CD14-positive monocyte (primary cell): ENCODE data around the gene SMARCA4. TPM values are rescaled to one million over a fixed set of nuclear protein-coding genes. Genes with fewer than 3 reads are reported as not detected.

Experiments
- DNase-seq, 3 donors: peaks; one replicate each; pipeline ENCODE4 v3.0.0-alpha.2; 2011 to 2022
- H2AFZ ChIP-seq: 2 replicates; pipeline ENCODE4 v1.6.0; 2012; ENCODE audit warnings: mild to moderate bottlenecking, low read depth, low read length, inconsistent platforms; ENCODE audit not compliant: insufficient read depth, poor library complexity, severe bottlenecking
- H3K27ac ChIP-seq, 2 donors: 1 replicate in 1 of 2; 2 replicates in 1 of 2; pipeline ENCODE4 v1.5.1; 2012 to 2013; ENCODE audit warnings: low read length in 2 of 2, control low read depth in 1 of 2, inconsistent platforms in 1 of 2, low read depth in 1 of 2, mild to moderate bottlenecking in 1 of 2
- H3K27me3 ChIP-seq, 2 donors: one replicate each; pipeline versions ENCODE4 v1.6.0 to v1.6.1; 2011 to 2013; ENCODE audit warnings: low read length in 2 of 2; ENCODE audit not compliant: control insufficient read depth in 2 of 2, insufficient read depth in 2 of 2
- H3K36me3 ChIP-seq, 2 donors: replicated peaks in 1 of 2; 1 replicate in 1 of 2; 2 replicates in 1 of 2; pipeline versions ENCODE4 v1.5.1 to v1.6.1; 2012 to 2013; ENCODE audit warnings: low read length in 2 of 2, control low read depth in 1 of 2, inconsistent platforms in 1 of 2, mild to moderate bottlenecking in 1 of 2; ENCODE audit not compliant: insufficient read depth in 2 of 2, control insufficient read depth in 1 of 2
- H3K4me1 ChIP-seq, 2 donors: 1 replicate in 1 of 2; 2 replicates in 1 of 2; pipeline versions ENCODE4 v1.5.1 to v1.6.1; 2012 to 2013; ENCODE audit warnings: low read length in 2 of 2, control low read depth in 1 of 2, inconsistent platforms in 1 of 2, mild to moderate bottlenecking in 1 of 2, moderate library complexity in 1 of 2; ENCODE audit not compliant: insufficient read depth in 2 of 2, control insufficient read depth in 1 of 2
- H3K4me2 ChIP-seq: replicated peaks from 2 replicates; pipeline ENCODE3; 2012; ENCODE audit warnings: low read length, moderate library complexity, mild to moderate bottlenecking; ENCODE audit not compliant: poor library complexity, severe bottlenecking; ENCODE audit errors: extremely low read depth
- H3K4me3 ChIP-seq, 3 experiments: fragments of 200-600 bp in 1 of 3; sonication (generic) in 1 of 3; replicated peaks in 1 of 3; 1 replicate in 2 of 3; 2 replicates in 1 of 3; pipeline ENCODE4 v1.5.1; 2011 to 2013; ENCODE audit warnings: low read length in 3 of 3, mild to moderate bottlenecking in 3 of 3, control low read depth in 2 of 3, low read depth in 2 of 3, inconsistent platforms in 1 of 3, moderate library complexity in 1 of 3
- H3K79me2 ChIP-seq: 2 replicates; pipeline ENCODE4 v1.6.0; 2012; ENCODE audit warnings: mild to moderate bottlenecking, control low read depth, inconsistent platforms, low read length, moderate library complexity; ENCODE audit not compliant: insufficient read depth
- H3K9ac ChIP-seq: 2 replicates; pipeline ENCODE4 v1.6.0; 2017; ENCODE audit warnings: low read length, mild to moderate bottlenecking; ENCODE audit not compliant: insufficient read depth, poor library complexity, severe bottlenecking
- H3K9me3 ChIP-seq, 2 donors: replicated peaks in 1 of 2; 1 replicate in 1 of 2; 2 replicates in 1 of 2; pipeline versions ENCODE4 v1.5.1 to v1.6.1; 2012 to 2013; ENCODE audit warnings: low read length in 2 of 2, control low read depth in 1 of 2; ENCODE audit not compliant: control insufficient read depth in 1 of 2, insufficient read depth in 1 of 2
- H4K20me1 ChIP-seq: 2 replicates; pipeline ENCODE4 v1.6.0; 2012; ENCODE audit warnings: mild to moderate bottlenecking, low read length, control low read depth, moderate library complexity; ENCODE audit not compliant: insufficient read depth
- H3K27ac Mint-ChIP-seq, 7 donors: one replicate each; pipeline ENCODE4 v1.8.0; 2020; ENCODE audit warnings: mild to moderate bottlenecking in 7 of 7, mixed read lengths in 7 of 7, moderate library complexity in 6 of 7, inconsistent platforms in 2 of 7
- H3K27me3 Mint-ChIP-seq, 3 donors: one replicate each; pipeline ENCODE4 v1.8.0; 2021 to 2022; ENCODE audit warnings: low read depth in 3 of 3, mild to moderate bottlenecking in 3 of 3, mixed read lengths in 3 of 3, moderate library complexity in 3 of 3, inconsistent platforms in 1 of 3
- H3K36me3 Mint-ChIP-seq, 2 donors: one replicate each; pipeline ENCODE4 v1.8.0; 2020; ENCODE audit warnings: mixed read lengths in 2 of 2, inconsistent platforms in 1 of 2, mild to moderate bottlenecking in 1 of 2
- H3K4me1 Mint-ChIP-seq: one replicate; pipeline ENCODE4 v1.8.0; 2020; ENCODE audit warnings: mild to moderate bottlenecking, mixed read lengths
- H3K4me3 Mint-ChIP-seq, 2 donors: one replicate each; pipeline ENCODE4 v1.8.0; 2020; ENCODE audit warnings: mild to moderate bottlenecking in 2 of 2, mixed read lengths in 2 of 2, moderate library complexity in 1 of 2
- H3K9me3 Mint-ChIP-seq, 7 donors: one replicate each; pipeline ENCODE4 v1.8.0; 2020 to 2022; ENCODE audit warnings: mixed read lengths in 7 of 7, mild to moderate bottlenecking in 6 of 7, moderate library complexity in 6 of 7, inconsistent platforms in 2 of 7
- WGBS: methylation state at CpG from one replicate; pipeline ENCODE4 v1.1.5; 2013; ENCODE audit warnings: missing lambda C conversion rate; ENCODE audit not compliant: insufficient coverage; 5-methylcytosine and 5-hydroxymethylcytosine counted together
- intact Hi-C, 2 donors: fragments of 100-400 bp; cut with micrococcal nuclease; formaldehyde crosslinking; loops; one replicate each; pipeline versions ENCODE4 v1.15.0 to v1.15.1; 2023
- polyA plus RNA-seq, 3 donors: library from polyadenylated mRNA; depleted of rRNA in 1 of 3; unstranded in 2 of 3; stranded (reverse) in 1 of 3; fragments of 300-500 nt in 2 of 3; fragments of >200 nt in 1 of 3; fragmentation: Illumina TruSeq in 2 of 3; gene quantifications; 1 replicate in 2 of 3; 2 replicates in 1 of 3; pipeline ENCODE4 v1.2.3, GENCODE V29; 2012 to 2021
- TF ChIP-seq, protein P1 (sequence below): fragments of 200-600 bp; IDR thresholded peaks from one replicate; pipeline ENCODE4 v1.8.0; 2022; ENCODE audit warnings: antibody characterized with exemption, mild to moderate bottlenecking

The SMARCA4 gene
- polyA plus RNA-seq, 3 donors: 5.1 to 53.3 (median 7.0) TPM

DNA sequence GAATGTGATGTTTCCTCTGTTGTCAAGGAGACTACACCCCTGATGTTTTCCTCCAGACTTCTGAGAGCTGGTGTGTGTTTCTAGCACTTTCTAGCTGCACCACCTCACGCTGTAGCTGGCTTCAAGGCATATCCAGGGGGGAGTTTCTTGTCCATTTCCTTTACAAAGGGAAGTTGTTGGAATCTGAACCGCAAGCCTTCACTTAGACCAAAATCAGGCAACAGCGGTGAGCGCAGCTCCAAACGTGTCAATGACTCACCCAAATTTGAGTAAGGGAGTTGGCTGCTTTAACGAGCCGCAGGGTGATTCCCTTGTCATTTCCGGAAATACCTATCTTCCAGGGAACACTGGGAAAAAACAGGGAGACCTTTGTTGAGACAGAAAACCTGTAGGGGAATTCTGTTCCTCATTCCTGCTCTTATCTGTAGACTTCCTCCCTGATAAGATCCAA lies 130.9 kb downstream of the SMARCA4 start:
- TF ChIP-seq, protein P1, sequence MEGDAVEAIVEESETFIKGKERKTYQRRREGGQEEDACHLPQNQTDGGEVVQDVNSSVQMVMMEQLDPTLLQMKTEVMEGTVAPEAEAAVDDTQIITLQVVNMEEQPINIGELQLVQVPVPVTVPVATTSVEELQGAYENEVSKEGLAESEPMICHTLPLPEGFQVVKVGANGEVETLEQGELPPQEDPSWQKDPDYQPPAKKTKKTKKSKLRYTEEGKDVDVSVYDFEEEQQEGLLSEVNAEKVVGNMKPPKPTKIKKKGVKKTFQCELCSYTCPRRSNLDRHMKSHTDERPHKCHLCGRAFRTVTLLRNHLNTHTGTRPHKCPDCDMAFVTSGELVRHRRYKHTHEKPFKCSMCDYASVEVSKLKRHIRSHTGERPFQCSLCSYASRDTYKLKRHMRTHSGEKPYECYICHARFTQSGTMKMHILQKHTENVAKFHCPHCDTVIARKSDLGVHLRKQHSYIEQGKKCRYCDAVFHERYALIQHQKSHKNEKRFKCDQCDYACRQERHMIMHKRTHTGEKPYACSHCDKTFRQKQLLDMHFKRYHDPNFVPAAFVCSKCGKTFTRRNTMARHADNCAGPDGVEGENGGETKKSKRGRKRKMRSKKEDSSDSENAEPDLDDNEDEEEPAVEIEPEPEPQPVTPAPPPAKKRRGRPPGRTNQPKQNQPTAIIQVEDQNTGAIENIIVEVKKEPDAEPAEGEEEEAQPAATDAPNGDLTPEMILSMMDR: no peak
- H3K27me3 ChIP-seq: peaks cover 0 to 10% of the 10 kb centered on the region in 2 donors
- Mint-ChIP-seq H3K36me3 (peaks cover 1 to 20% of the 10 kb centered on the region in 2 donors), H3K27ac (peak overlapping the region; percentile 99 to 100 (median 100)), H3K4me3 (peak overlapping the region; percentile 80 to 82), H3K9me3 (peaks cover 0 to 4% (median 3%) of the 10 kb centered on the region in 7 donors), H3K4me1 (peaks cover 67% of the 10 kb centered on the region), H3K27me3 (peaks cover 1 to 8% (median 5%) of the 10 kb centered on the region in 3 donors)
- no peaks in the 10 kb centered on the region for H3K9me3 ChIP-seq
- peak; percentile 90 to 97 (median 94) for DNase-seq
- H3K79me2 ChIP-seq: peaks cover 30% of the 10 kb centered on the region
- WGBS: no CpG with 5 or more reads among the region's 8 CpGs
- peak overlapping the region; percentile 97 to 99 for H3K27ac ChIP-seq
- H3K4me2 ChIP-seq: peak overlapping the region; percentile 84
- H2AFZ ChIP-seq: no peak overlapping the region
- intact Hi-C loops: no loop called here
- H3K36me3 ChIP-seq: no peaks in the 10 kb centered on the region
- H3K4me3 ChIP-seq: peak overlapping the region in 2 of 3 experiments; percentile 81 to 84
- H3K4me1 ChIP-seq: peaks cover 80 to 81% of the 10 kb centered on the region in 2 donors
- peaks cover 10% of the 10 kb centered on the region for H4K20me1 ChIP-seq
- peak overlapping the region; percentile 88 for H3K9ac ChIP-seq

DNA sequence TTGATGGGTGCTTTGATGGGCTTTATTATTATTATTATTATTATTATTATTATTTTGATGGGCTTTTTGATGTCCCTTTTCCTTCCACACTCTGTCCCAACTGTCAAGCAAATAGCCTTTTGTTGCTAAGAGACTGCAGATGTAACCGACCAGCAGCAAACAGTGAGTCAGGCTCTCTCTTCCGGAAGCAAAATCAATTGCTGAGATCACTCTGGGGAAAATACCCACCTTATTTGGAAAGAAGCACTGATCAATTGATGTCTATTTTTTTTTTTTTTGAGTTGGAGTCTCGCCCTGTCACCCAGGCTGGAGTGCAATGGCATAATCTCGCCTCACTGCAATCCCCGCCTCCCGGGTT lies 131.3 kb downstream of the SMARCA4 start:
- 67% methylated on average over 5 of the region's 6 CpGs for WGBS
- Mint-ChIP-seq H3K9me3 (peaks cover 0 to 4% (median 3%) of the 10 kb centered on the region in 7 donors), H3K27ac (peak overlapping the region; percentile 99 to 100 (median 100)), H3K4me1 (peaks cover 68% of the 10 kb centered on the region), H3K4me3 (peak overlapping the region; percentile 21 to 64), H3K27me3 (peaks cover 1 to 8% (median 5%) of the 10 kb centered on the region in 3 donors), H3K36me3 (peaks cover 1 to 21% of the 10 kb centered on the region in 2 donors)
- Histone ChIP-seq H3K36me3 (no peaks in the 10 kb centered on the region), H3K4me2 (peak overlapping the region; percentile 84), H4K20me1 (peaks cover 10% of the 10 kb centered on the region), H3K27ac (peak overlapping the region; percentile 97 to 99), H3K9me3 (no peaks in the 10 kb centered on the region), H3K27me3 (peaks cover 0 to 10% of the 10 kb centered on the region in 2 donors), H3K4me1 (peaks cover 83 to 85% of the 10 kb centered on the region in 2 donors), H3K9ac (peak overlapping the region; percentile 88), H2AFZ (no peak overlapping the region), H3K4me3 (peak overlapping the region in 1 of 3 experiments; percentile 81), H3K79me2 (peaks cover 34% of the 10 kb centered on the region)
- DNase-seq: peak; percentile 66 to 87 (median 82)
- TF ChIP-seq, protein P1: no peak
- intact Hi-C loops: no loop called here
